Measurements from ENCODE around the gene ANAPC16. TPM values are rescaled to one million over a fixed set of nuclear protein-coding genes. Genes with fewer than 3 reads are reported as not detected.

ANAPC16 gene
- total RNA-seq, 2 experiments from 2014 or later = 61.9 to 64.3 TPM

GRCh38 chr10:72260239-72260975, 44.6 kb downstream of the ANAPC16 start:
- TF ChIP-seq CTCF (IDR thresholded peaks at IDR 0.05) = no peak
- peak; percentile 76 for ATAC-seq (ENCODE audit: poor library complexity)
- peaks cover 73% of the 10 kb centered on the region for H3K4me1 Mint-ChIP-seq (ENCODE audit: low read depth)

GRCh38 chr10:72260976-72261783, 45.4 kb downstream of the ANAPC16 start:
- DNase-seq = peak in 7 of 14 experiments; percentile 29 to 89 (median 57)
- H3K27ac ChIP-seq (ENCODE audit: low read depth in 1 of 2, low read length in 2 of 2) = peak overlapping the region; percentile 68 to 80
- POLR2A ChIA-PET = interaction anchor here (0.7 to 4.7 kb wide), 15 partner anchors 12 to 174 kb away, joined by 3 to 53 read pairs (median 7); partner anchors contain the start of genes ANAPC16, ASCC1 and DDIT4
- no peaks in the 10 kb centered on the region for H3K9me3 Mint-ChIP-seq
- H3K4me1 ChIP-seq (ENCODE audit: insufficient read depth, low read length) = peaks cover 80% of the 10 kb centered on the region
- H3K9me3 ChIP-seq (ENCODE audit: control insufficient read depth in 1 of 2, insufficient read depth in 1 of 2, low read length in 2 of 2) = no peaks in the 10 kb centered on the region
- no peaks in the 10 kb centered on the region for H3K27me3 Mint-ChIP-seq
- H3K27me3 ChIP-seq (ENCODE audit: control insufficient read depth in 1 of 2, insufficient read depth in 2 of 2, low read length in 2 of 2) = no peaks in the 10 kb centered on the region
- peak overlapping the region; percentile 84 for H3K4me3 Mint-ChIP-seq
- intact Hi-C loops (cut with DNase I, micrococcal nuclease) = loop anchor here in 1 of 2 experiments (2.0 to 5.0 kb wide), 3 partner anchors 14 to 44 kb away; partner anchors contain the start of genes ANAPC16 and ASCC1
- TF ChIP-seq CTCF (IDR thresholded peaks at IDR 0.05) = no peak
- peaks cover 68% of the 10 kb centered on the region for H3K4me1 Mint-ChIP-seq (ENCODE audit: low read depth)
- no peaks in the 10 kb centered on the region for H3K36me3 Mint-ChIP-seq (ENCODE audit: low read depth)
- H3K36me3 ChIP-seq (ENCODE audit: insufficient read depth, low read length) = no peaks in the 10 kb centered on the region
- CTCF ChIA-PET = interaction anchor here (0.7 to 4.3 kb wide), 12 partner anchors 8 to 79 kb away, joined by 3 to 20 read pairs (median 4); partner anchors contain the start of gene DDIT4
- ATAC-seq (ENCODE audit: poor library complexity) = peak; percentile 6
- H3K4me3 ChIP-seq (ENCODE audit: low read length) = peak overlapping the region; percentile 77
- peak overlapping the region; percentile 85 for H3K27ac Mint-ChIP-seq

More at GRCh38 chr10:72260239-72260975, 44.6 kb downstream of the ANAPC16 start:
- Mint-ChIP-seq H3K27me3 (no peaks in the 10 kb centered on the region), H3K9me3 (no peaks in the 10 kb centered on the region), H3K27ac (peak overlapping the region; percentile 85), H3K4me3 (peak overlapping the region; percentile 84), H3K36me3 (ENCODE audit: low read depth) (no peaks in the 10 kb centered on the region)
- H3K4me1 ChIP-seq (ENCODE audit: insufficient read depth, low read length) = peaks cover 80% of the 10 kb centered on the region
- H3K36me3 ChIP-seq (ENCODE audit: insufficient read depth, low read length) = no peaks in the 10 kb centered on the region
- H3K27me3 ChIP-seq (ENCODE audit: control insufficient read depth in 1 of 2, insufficient read depth in 2 of 2, low read length in 2 of 2) = no peaks in the 10 kb centered on the region
- CTCF ChIA-PET = interaction anchor here (0.9 to 4.3 kb wide), 11 partner anchors 9 to 77 kb away, joined by 3 to 20 read pairs (median 5); partner anchors contain the start of gene DDIT4
- POLR2A ChIA-PET = interaction anchor here (0.7 to 4.7 kb wide), 18 partner anchors 11 to 173 kb away, joined by 3 to 53 read pairs (median 6); partner anchors contain the start of genes ANAPC16, ASCC1 and DDIT4
- intact Hi-C loops (cut with DNase I, micrococcal nuclease) = loop anchor here in 1 of 2 experiments (2.0 to 5.0 kb wide), 3 partner anchors 14 to 43 kb away; partner anchors contain the start of genes ANAPC16 and ASCC1
- H3K4me3 ChIP-seq (ENCODE audit: low read length) = peak overlapping the region; percentile 77
- peak; percentile 64 to 91 (median 77) for DNase-seq
- H3K9me3 ChIP-seq (ENCODE audit: control insufficient read depth in 1 of 2, insufficient read depth in 1 of 2, low read length in 2 of 2) = no peaks in the 10 kb centered on the region
- H3K27ac ChIP-seq (ENCODE audit: low read depth in 1 of 2, low read length in 2 of 2) = peak overlapping the region; percentile 68 to 80

Data from CD4-positive, alpha-beta T cell (primary cell).